ENCODE data around the gene LYSET.
"Not testable (repeated sequence)": the region's sequence is repeated elsewhere in the genome, so short reads cannot be mapped to it uniquely, and the experiment has no call there.

Gene LYSET

GRCh38 chr14:93153121-93153520 is 32.0 kb upstream of the LYSET start:
- Histone ChIP-seq H3K9me3 (ENCODE audit: control insufficient read depth, low read length) (no peaks in the 10 kb centered on the region), H3K4me1 (ENCODE audit: control insufficient read depth, insufficient read depth, low read length, poor library complexity, severe bottlenecking) (no peaks in the 10 kb centered on the region), H3K36me3 (ENCODE audit: control insufficient read depth, insufficient read depth, low read length) (no peaks in the 10 kb centered on the region), H3K4me3 (ENCODE audit: insufficient read depth, low read depth, low read length, poor library complexity, severe bottlenecking) (no peak overlapping the region), H3K27me3 (replicated peaks; ENCODE audit: control insufficient read depth, insufficient read depth, low read length, poor library complexity, severe bottlenecking) (no peaks in the 10 kb centered on the region), H3K27ac (ENCODE audit: insufficient read depth, low read length, poor library complexity, severe bottlenecking) (no peak overlapping the region)
- no peak for DNase-seq

GRCh38 chr14:93155667-93156066 is 29.4 kb upstream of the LYSET start:
- no peak for DNase-seq
- H3K36me3 ChIP-seq (ENCODE audit: control insufficient read depth, insufficient read depth, low read length): no peaks in the 10 kb centered on the region

GRCh38 chr14:93156693-93157369 is 28.3 kb upstream of the LYSET start:
- no peak for DNase-seq
- H3K27me3 ChIP-seq (replicated peaks; ENCODE audit: control insufficient read depth, insufficient read depth, low read length, poor library complexity, severe bottlenecking): no peaks in the 10 kb centered on the region

More at GRCh38 chr14:93155667-93156066, 29.4 kb upstream of the LYSET start:
- Histone ChIP-seq H3K9me3 (ENCODE audit: control insufficient read depth, low read length) (no peaks in the 10 kb centered on the region), H3K4me1 (ENCODE audit: control insufficient read depth, insufficient read depth, low read length, poor library complexity, severe bottlenecking) (no peaks in the 10 kb centered on the region), H3K27ac (ENCODE audit: insufficient read depth, low read length, poor library complexity, severe bottlenecking) (no peak overlapping the region), H3K4me3 (ENCODE audit: insufficient read depth, low read depth, low read length, poor library complexity, severe bottlenecking) (no peak overlapping the region), H3K27me3 (replicated peaks; ENCODE audit: control insufficient read depth, insufficient read depth, low read length, poor library complexity, severe bottlenecking) (no peaks in the 10 kb centered on the region)

GRCh38 chr14:93158349-93158748 is 26.8 kb upstream of the LYSET start:
- H3K27me3 ChIP-seq (replicated peaks; ENCODE audit: control insufficient read depth, insufficient read depth, low read length, poor library complexity, severe bottlenecking); H3K4me3 ChIP-seq (ENCODE audit: insufficient read depth, low read depth, low read length, poor library complexity, severe bottlenecking): not testable (repeated sequence)

More at GRCh38 chr14:93156693-93157369, 28.3 kb upstream of the LYSET start:
- H3K9me3 ChIP-seq (ENCODE audit: control insufficient read depth, low read length): no peaks in the 10 kb centered on the region
- no peak overlapping the region for H3K4me3 ChIP-seq (ENCODE audit: insufficient read depth, low read depth, low read length, poor library complexity, severe bottlenecking)
- no peak overlapping the region for H3K27ac ChIP-seq (ENCODE audit: insufficient read depth, low read length, poor library complexity, severe bottlenecking)
- H3K36me3 ChIP-seq (ENCODE audit: control insufficient read depth, insufficient read depth, low read length): no peaks in the 10 kb centered on the region
- H3K4me1 ChIP-seq (ENCODE audit: control insufficient read depth, insufficient read depth, low read length, poor library complexity, severe bottlenecking): no peaks in the 10 kb centered on the region

GRCh38 chr14:93159625-93160352 is 25.3 kb upstream of the LYSET start:
- not testable (repeated sequence) for H3K27ac ChIP-seq (ENCODE audit: insufficient read depth, low read length, poor library complexity, severe bottlenecking)

More at GRCh38 chr14:93158349-93158748, 26.8 kb upstream of the LYSET start:
- H3K36me3 ChIP-seq (ENCODE audit: control insufficient read depth, insufficient read depth, low read length); DNase-seq; H3K27ac ChIP-seq (ENCODE audit: insufficient read depth, low read length, poor library complexity, severe bottlenecking); H3K9me3 ChIP-seq (ENCODE audit: control insufficient read depth, low read length); H3K4me1 ChIP-seq (ENCODE audit: control insufficient read depth, insufficient read depth, low read length, poor library complexity, severe bottlenecking): not testable (repeated sequence)

GRCh38 chr14:93160353-93160801 is 24.7 kb upstream of the LYSET start:
- Histone ChIP-seq H3K27ac (ENCODE audit: insufficient read depth, low read length, poor library complexity, severe bottlenecking) (no peak overlapping the region), H3K27me3 (replicated peaks; ENCODE audit: control insufficient read depth, insufficient read depth, low read length, poor library complexity, severe bottlenecking) (no peaks in the 10 kb centered on the region), H3K4me3 (ENCODE audit: insufficient read depth, low read depth, low read length, poor library complexity, severe bottlenecking) (no peak overlapping the region), H3K36me3 (ENCODE audit: control insufficient read depth, insufficient read depth, low read length) (no peaks in the 10 kb centered on the region), H3K4me1 (ENCODE audit: control insufficient read depth, insufficient read depth, low read length, poor library complexity, severe bottlenecking) (no peaks in the 10 kb centered on the region), H3K9me3 (ENCODE audit: control insufficient read depth, low read length) (no peaks in the 10 kb centered on the region)
- no peak for DNase-seq

More at GRCh38 chr14:93159625-93160352, 25.3 kb upstream of the LYSET start:
- not testable (repeated sequence) for H3K4me3 ChIP-seq (ENCODE audit: insufficient read depth, low read depth, low read length, poor library complexity, severe bottlenecking); H3K36me3 ChIP-seq (ENCODE audit: control insufficient read depth, insufficient read depth, low read length); H3K9me3 ChIP-seq (ENCODE audit: control insufficient read depth, low read length); H3K27me3 ChIP-seq (replicated peaks; ENCODE audit: control insufficient read depth, insufficient read depth, low read length, poor library complexity, severe bottlenecking); H3K4me1 ChIP-seq (ENCODE audit: control insufficient read depth, insufficient read depth, low read length, poor library complexity, severe bottlenecking); DNase-seq

GRCh38 chr14:93161411-93161940 is 23.6 kb upstream of the LYSET start:
- Histone ChIP-seq H3K4me1 (ENCODE audit: control insufficient read depth, insufficient read depth, low read length, poor library complexity, severe bottlenecking) (no peaks in the 10 kb centered on the region), H3K4me3 (ENCODE audit: insufficient read depth, low read depth, low read length, poor library complexity, severe bottlenecking) (no peak overlapping the region), H3K36me3 (ENCODE audit: control insufficient read depth, insufficient read depth, low read length) (no peaks in the 10 kb centered on the region), H3K27me3 (replicated peaks; ENCODE audit: control insufficient read depth, insufficient read depth, low read length, poor library complexity, severe bottlenecking) (no peaks in the 10 kb centered on the region), H3K27ac (ENCODE audit: insufficient read depth, low read length, poor library complexity, severe bottlenecking) (no peak overlapping the region), H3K9me3 (ENCODE audit: control insufficient read depth, low read length) (no peaks in the 10 kb centered on the region)
- no peak for DNase-seq

- Histone ChIP-seq H3K4me1 (ENCODE audit: control insufficient read depth, insufficient read depth, low read length, poor library complexity, severe bottlenecking) (no peaks in the 10 kb centered on the region), H3K27me3 (replicated peaks; ENCODE audit: control insufficient read depth, insufficient read depth, low read length, poor library complexity, severe bottlenecking) (no peaks in the 10 kb centered on the region), H3K9me3 (ENCODE audit: control insufficient read depth, low read length) (no peaks in the 10 kb centered on the region), H3K36me3 (ENCODE audit: control insufficient read depth, insufficient read depth, low read length) (no peaks in the 10 kb centered on the region), H3K4me3 (ENCODE audit: insufficient read depth, low read depth, low read length, poor library complexity, severe bottlenecking) (no peak overlapping the region), H3K27ac (ENCODE audit: insufficient read depth, low read length, poor library complexity, severe bottlenecking) (no peak overlapping the region)
- DNase-seq: no peak
Measured at GRCh38 chr14:93163564-93163963, 21.6 kb upstream of the LYSET start.

GRCh38 chr14:93165271-93166265 is 19.5 kb upstream of the LYSET start:
- not testable (repeated sequence) for H3K36me3 ChIP-seq (ENCODE audit: control insufficient read depth, insufficient read depth, low read length); H3K27ac ChIP-seq (ENCODE audit: insufficient read depth, low read length, poor library complexity, severe bottlenecking); DNase-seq

More at GRCh38 chr14:93165271-93166265, 19.5 kb upstream of the LYSET start:
- H3K9me3 ChIP-seq (ENCODE audit: control insufficient read depth, low read length); H3K27me3 ChIP-seq (replicated peaks; ENCODE audit: control insufficient read depth, insufficient read depth, low read length, poor library complexity, severe bottlenecking); H3K4me3 ChIP-seq (ENCODE audit: insufficient read depth, low read depth, low read length, poor library complexity, severe bottlenecking); H3K4me1 ChIP-seq (ENCODE audit: control insufficient read depth, insufficient read depth, low read length, poor library complexity, severe bottlenecking): not testable (repeated sequence)
